H9 (cell line): ENCODE results near the gene TIGD3. TPM values are rescaled to one million over a fixed set of nuclear protein-coding genes. Genes with fewer than 3 reads are reported as not detected.

Experiments
- DNase-seq: peaks from one replicate; pipeline ENCODE4 v3.0.0-alpha.2; 2017
- H2AFZ ChIP-seq: one replicate; pipeline ENCODE4 v1.6.1; 2013; ENCODE audit warnings: mild to moderate bottlenecking, low read length, control low read depth, moderate library complexity
- H2AK5ac ChIP-seq: 2 replicates; pipeline ENCODE4 v1.6.1; 2013; ENCODE audit warnings: low read length, control low read depth, mixed read lengths; ENCODE audit not compliant: insufficient read length
- H2BK120ac ChIP-seq: one replicate; pipeline ENCODE4 v1.6.1; 2013; ENCODE audit warnings: low read depth, mild to moderate bottlenecking, low read length, control low read depth, inconsistent platforms; ENCODE audit not compliant: poor library complexity, severe bottlenecking
- H2BK12ac ChIP-seq: 2 replicates; pipeline ENCODE4 v1.6.1; 2013; ENCODE audit warnings: low read length, control low read depth, mixed read lengths, low read depth; ENCODE audit not compliant: insufficient read length
- H2BK15ac ChIP-seq: 2 replicates; pipeline ENCODE4 v1.6.1; 2013; ENCODE audit warnings: low read depth, low read length, control low read depth
- H2BK20ac ChIP-seq: one replicate; pipeline ENCODE4 v1.6.1; 2013; ENCODE audit warnings: low read depth, mild to moderate bottlenecking, low read length, control low read depth, inconsistent platforms; ENCODE audit not compliant: poor library complexity, severe bottlenecking
- H2BK5ac ChIP-seq: 2 replicates; pipeline ENCODE4 v1.6.1; 2013; ENCODE audit warnings: low read length, control low read depth, mixed read lengths; ENCODE audit not compliant: insufficient read length
- H3K14ac ChIP-seq: 2 replicates; pipeline ENCODE4 v1.6.1; 2013; ENCODE audit warnings: low read length, control low read depth; ENCODE audit not compliant: insufficient read depth
- H3K18ac ChIP-seq: 2 replicates; pipeline ENCODE4 v1.6.1; 2013; ENCODE audit warnings: low read depth, mild to moderate bottlenecking, mixed read lengths, low read length, control low read depth; ENCODE audit not compliant: insufficient read length
- H3K23ac ChIP-seq: 2 replicates; pipeline ENCODE4 v1.6.1; 2013; ENCODE audit warnings: low read length, control low read depth, mixed read lengths, low read depth; ENCODE audit not compliant: insufficient read length
- H3K23me2 ChIP-seq: 2 replicates; pipeline ENCODE4 v1.6.1; 2013; ENCODE audit warnings: low read depth, mild to moderate bottlenecking, mixed read lengths, low read length, control low read depth; ENCODE audit not compliant: insufficient read length, poor library complexity, severe bottlenecking
- H3K27ac ChIP-seq: 2 replicates; pipeline ENCODE4 v1.5.1; 2013; ENCODE audit warnings: low read length, control low read depth, mixed read lengths, low read depth; ENCODE audit not compliant: insufficient read length
- H3K27me3 ChIP-seq: 2 replicates; pipeline ENCODE4 v1.6.1; 2013; ENCODE audit warnings: low read length, control low read depth, inconsistent platforms; ENCODE audit not compliant: insufficient read depth
- H3K4ac ChIP-seq: 2 replicates; pipeline ENCODE4 v1.6.1; 2013; ENCODE audit warnings: low read depth, mild to moderate bottlenecking, control low read depth, inconsistent platforms, low read length, moderate library complexity
- H3K4me1 ChIP-seq: 2 replicates; pipeline ENCODE4 v1.6.1; 2013; ENCODE audit warnings: low read length, control low read depth, inconsistent platforms; ENCODE audit not compliant: insufficient read depth
- H3K4me2 ChIP-seq: 2 replicates; pipeline ENCODE4 v1.6.1; 2013; ENCODE audit warnings: low read length, control low read depth, mixed read lengths; ENCODE audit not compliant: insufficient read length, insufficient read depth
- H3K56ac ChIP-seq: 2 replicates; pipeline ENCODE4 v1.6.1; 2013; ENCODE audit warnings: low read depth, mild to moderate bottlenecking, mixed read lengths, low read length, control low read depth; ENCODE audit not compliant: insufficient read length
- H3K79me1 ChIP-seq: 2 replicates; pipeline ENCODE4 v1.6.1; 2013; ENCODE audit warnings: low read depth, mild to moderate bottlenecking, moderate library complexity, low read length, control low read depth, inconsistent platforms; ENCODE audit not compliant: insufficient read depth, poor library complexity, severe bottlenecking
- H3K79me2 ChIP-seq: 2 replicates; pipeline ENCODE4 v1.6.1; 2013; ENCODE audit warnings: low read length, control low read depth, inconsistent platforms; ENCODE audit not compliant: insufficient read depth
- H3K9ac ChIP-seq: 2 replicates; pipeline ENCODE4 v1.6.1; 2013; ENCODE audit warnings: low read length, control low read depth, mixed read lengths; ENCODE audit not compliant: insufficient read length; ENCODE audit errors: extremely low read depth
- H3K9me3 ChIP-seq: one replicate; pipeline ENCODE4 v1.6.1; 2013; ENCODE audit warnings: low read depth, low read length, inconsistent platforms; ENCODE audit not compliant: control insufficient read depth
- H3T11ph ChIP-seq: one replicate; pipeline ENCODE4 v1.6.1; 2013; ENCODE audit warnings: mild to moderate bottlenecking, low read length, control low read depth, inconsistent platforms
- H4K20me1 ChIP-seq: one replicate; pipeline ENCODE4 v1.6.1; 2013; ENCODE audit not compliant: control insufficient read depth, insufficient read length, insufficient read depth
- H4K5ac ChIP-seq: 2 replicates; pipeline ENCODE4 v1.6.1; 2013; ENCODE audit warnings: low read depth, mild to moderate bottlenecking, mixed read lengths, low read length, control low read depth; ENCODE audit not compliant: insufficient read length
- H4K8ac ChIP-seq: replicated peaks from 2 replicates; pipeline ENCODE4 v1.6.1; 2013; ENCODE audit warnings: low read length, control low read depth, mixed read lengths, low read depth; ENCODE audit not compliant: insufficient read length
- H4K91ac ChIP-seq: 2 replicates; pipeline ENCODE4 v1.6.1; 2013; ENCODE audit warnings: low read depth, mild to moderate bottlenecking, moderate library complexity, mixed read lengths, low read length, control low read depth; ENCODE audit not compliant: insufficient read length
- H3K27ac Mint-ChIP-seq, 3 experiments: 2 replicates in 2 of 3; 3 replicates in 1 of 3; pipeline ENCODE4 v1.8.0; 2020 to 2021; ENCODE audit warnings: mixed read lengths in 3 of 3, mild to moderate bottlenecking in 1 of 3, moderate library complexity in 1 of 3
- H3K27me3 Mint-ChIP-seq: 2 replicates; pipeline ENCODE4 v1.8.0; 2021; ENCODE audit warnings: low read depth, mild to moderate bottlenecking, moderate library complexity, mixed read lengths
- H3K36me3 Mint-ChIP-seq, 3 experiments: 2 replicates in 2 of 3; 3 replicates in 1 of 3; pipeline ENCODE4 v1.8.0; 2020 to 2021; ENCODE audit warnings: low read depth in 3 of 3, mixed read lengths in 3 of 3; ENCODE audit not compliant: insufficient read depth in 1 of 3
- H3K4me1 Mint-ChIP-seq, 2 experiments: 2 replicates each; pipeline ENCODE4 v1.8.0; 2020; ENCODE audit warnings: mixed read lengths in 2 of 2
- H3K4me3 Mint-ChIP-seq, 2 experiments: 2 replicates in 1 of 2; 3 replicates in 1 of 2; pipeline ENCODE4 v1.8.0; 2020 to 2021; ENCODE audit warnings: mild to moderate bottlenecking in 2 of 2, mixed read lengths in 2 of 2, moderate library complexity in 1 of 2
- H3K9me3 Mint-ChIP-seq, 2 experiments: 2 replicates in 1 of 2; 3 replicates in 1 of 2; pipeline ENCODE4 v1.8.0; 2020; ENCODE audit warnings: mild to moderate bottlenecking in 2 of 2, mixed read lengths in 2 of 2, moderate library complexity in 1 of 2
- WGBS: extraction: QIAGEN DNeasy Blood & Tissue Kit; methylation state at CpG from one replicate; pipeline ENCODE4 v1.1.7; 2013; ENCODE audit warnings: missing lambda C conversion rate, low lambda C conversion rate, mixed read lengths; ENCODE audit not compliant: insufficient read length; ENCODE audit errors: extremely low coverage; 5-methylcytosine and 5-hydroxymethylcytosine counted together
- total RNA-seq: library from RNA; stranded (reverse); gene quantifications from 2 replicates; pipeline ENCODE4 v1.2.1, GENCODE V29; 2021
- TF ChIP-seq, protein P1 (sequence below): fragments of 200-600 bp; sonication (generic); conservative IDR thresholded peaks from 3 replicates; pipeline ENCODE4 v1.8.0; 2021; ENCODE audit warnings: antibody characterized with exemption, mild to moderate bottlenecking

TIGD3 gene
- total RNA-seq, 1 experiment from 2014 or later: 0.66 TPM

DNA sequence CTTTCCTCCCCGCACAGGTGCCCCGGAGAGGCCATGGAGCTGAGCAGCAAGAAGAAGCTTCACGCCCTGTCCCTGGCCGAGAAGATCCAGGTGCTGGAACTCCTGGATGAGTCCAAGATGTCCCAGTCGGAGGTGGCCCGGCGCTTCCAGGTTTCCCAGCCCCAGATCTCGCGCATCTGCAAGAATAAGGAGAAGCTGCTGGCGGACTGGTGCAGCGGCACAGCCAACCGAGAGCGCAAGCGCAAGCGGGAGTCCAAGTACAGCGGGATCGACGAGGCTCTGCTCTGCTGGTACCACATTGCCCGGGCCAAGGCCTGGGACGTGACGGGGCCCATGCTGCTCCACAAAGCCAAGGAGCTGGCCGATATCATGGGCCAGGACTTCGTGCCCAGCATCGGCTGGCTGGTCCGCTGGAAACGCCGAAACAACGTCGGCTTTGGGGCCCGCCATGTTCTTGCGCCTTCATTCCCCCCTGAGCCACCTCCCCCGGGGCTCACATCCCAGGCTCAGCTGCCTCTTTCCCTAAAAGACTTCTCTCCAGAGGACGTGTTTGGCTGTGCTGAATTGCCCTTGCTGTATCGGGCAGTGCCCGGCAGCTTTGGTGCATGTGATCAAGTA is 1.3 kb downstream of the TIGD3 start:
- Histone ChIP-seq H2BK120ac (no peak overlapping the region), H2AFZ (no peak overlapping the region), H4K20me1 (no peaks in the 10 kb centered on the region)

More for the DNA sequence above, 1.3 kb downstream of the TIGD3 start:
- Mint-ChIP-seq H3K4me1 (peaks cover 17 to 19% of the 10 kb centered on the region in 2 experiments), H3K36me3 (peaks cover 5 to 20% (median 16%) of the 10 kb centered on the region in 3 experiments; a peak in 6 of 7 replicates), H3K27ac (no peak overlapping the region; a peak in 1 of 7 replicates), H3K9me3 (no peaks in the 10 kb centered on the region; a peak in 1 of 5 replicates), H3K4me3 (peak overlapping the region; percentile 82 to 94), H3K27me3 (peaks cover 31% of the 10 kb centered on the region)
- no CpG with 5 or more reads among the region's 35 CpGs for WGBS
- Histone ChIP-seq H4K5ac (no peak overlapping the region), H3K79me2 (no peaks in the 10 kb centered on the region), H3K4me1 (no peaks in the 10 kb centered on the region), H3K23me2 (peaks cover 18% of the 10 kb centered on the region), H3K14ac (no peak overlapping the region), H3K56ac (no peak overlapping the region), H2BK5ac (no peak overlapping the region), H3K9ac (no peak overlapping the region), H2BK15ac (no peak overlapping the region), H3K9me3 (no peaks in the 10 kb centered on the region), H3K79me1 (no peaks in the 10 kb centered on the region), H3K18ac (no peak overlapping the region), H3K27me3 (peaks cover 2% of the 10 kb centered on the region; the same call in 1 of the 2 replicates), H3K27ac (no peak overlapping the region), H3T11ph (no peak overlapping the region), H3K4me2 (peak overlapping the region; percentile 65), H4K8ac (no peak overlapping the region), H4K91ac (no peak overlapping the region), H3K23ac (no peak overlapping the region), H3K4ac (no peak overlapping the region), H2AK5ac (no peak overlapping the region), H2BK12ac (no peak overlapping the region), H2BK20ac (no peak overlapping the region)
- TF ChIP-seq, protein P1, sequence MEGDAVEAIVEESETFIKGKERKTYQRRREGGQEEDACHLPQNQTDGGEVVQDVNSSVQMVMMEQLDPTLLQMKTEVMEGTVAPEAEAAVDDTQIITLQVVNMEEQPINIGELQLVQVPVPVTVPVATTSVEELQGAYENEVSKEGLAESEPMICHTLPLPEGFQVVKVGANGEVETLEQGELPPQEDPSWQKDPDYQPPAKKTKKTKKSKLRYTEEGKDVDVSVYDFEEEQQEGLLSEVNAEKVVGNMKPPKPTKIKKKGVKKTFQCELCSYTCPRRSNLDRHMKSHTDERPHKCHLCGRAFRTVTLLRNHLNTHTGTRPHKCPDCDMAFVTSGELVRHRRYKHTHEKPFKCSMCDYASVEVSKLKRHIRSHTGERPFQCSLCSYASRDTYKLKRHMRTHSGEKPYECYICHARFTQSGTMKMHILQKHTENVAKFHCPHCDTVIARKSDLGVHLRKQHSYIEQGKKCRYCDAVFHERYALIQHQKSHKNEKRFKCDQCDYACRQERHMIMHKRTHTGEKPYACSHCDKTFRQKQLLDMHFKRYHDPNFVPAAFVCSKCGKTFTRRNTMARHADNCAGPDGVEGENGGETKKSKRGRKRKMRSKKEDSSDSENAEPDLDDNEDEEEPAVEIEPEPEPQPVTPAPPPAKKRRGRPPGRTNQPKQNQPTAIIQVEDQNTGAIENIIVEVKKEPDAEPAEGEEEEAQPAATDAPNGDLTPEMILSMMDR: no peak
- DNase-seq: peak; percentile 51
